ENCODE results near the gene NCAPD3. TPM values are rescaled to one million over a fixed set of nuclear protein-coding genes. Genes with fewer than 3 reads are reported as not detected.

The NCAPD3 gene
- total and polyA plus RNA-seq, 4 donors = 14.1 to 35.4 (median 24.2) TPM

DNA sequence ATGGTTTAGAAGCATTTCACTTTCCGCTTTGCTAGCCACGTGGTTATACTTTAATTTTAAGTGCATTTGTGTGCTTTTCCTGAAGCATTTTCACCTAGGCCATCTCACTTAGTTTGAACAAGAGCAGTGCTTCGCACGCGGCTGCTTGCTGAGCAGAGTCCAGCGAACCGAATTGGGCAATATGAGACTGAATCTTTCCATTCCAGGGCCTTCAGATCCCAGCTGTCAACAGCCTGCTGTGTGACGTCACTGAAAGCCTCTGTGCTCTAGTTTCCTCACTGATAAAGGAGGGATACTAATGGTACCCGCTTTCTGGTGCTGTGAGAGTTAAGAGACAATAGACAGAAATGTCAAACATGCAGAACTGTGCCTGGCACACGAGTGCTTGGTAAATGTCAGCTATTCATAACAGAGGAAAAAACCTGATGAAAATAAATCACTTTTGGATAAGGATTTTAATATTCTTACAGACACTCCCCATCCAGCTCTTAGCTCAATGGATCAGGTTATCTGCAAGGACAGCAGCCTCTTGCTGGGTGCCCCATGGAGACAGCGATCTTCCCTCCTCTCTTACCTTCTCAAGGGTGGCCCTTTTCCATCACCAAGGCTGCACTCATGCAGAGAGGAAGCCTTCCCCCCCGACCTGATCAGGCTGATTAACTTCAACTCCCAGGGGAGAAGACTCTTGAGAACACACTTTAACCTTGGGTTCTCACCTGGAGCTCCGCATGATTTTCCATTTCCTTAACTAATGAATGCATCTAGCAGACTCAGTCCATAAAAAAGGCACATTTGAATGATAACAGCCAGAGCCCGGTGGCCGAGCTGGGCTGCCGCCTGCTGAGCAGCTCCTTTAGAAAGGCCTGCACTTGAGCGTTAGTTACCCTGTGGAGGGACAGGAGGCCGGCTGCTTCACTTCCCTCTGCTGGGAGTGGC, 48.9 kb upstream of the NCAPD3 start (continued):
- peak; percentile 75 for TF ChIP-seq REST (IDR thresholded peaks at IDR 0.05)

DNA sequence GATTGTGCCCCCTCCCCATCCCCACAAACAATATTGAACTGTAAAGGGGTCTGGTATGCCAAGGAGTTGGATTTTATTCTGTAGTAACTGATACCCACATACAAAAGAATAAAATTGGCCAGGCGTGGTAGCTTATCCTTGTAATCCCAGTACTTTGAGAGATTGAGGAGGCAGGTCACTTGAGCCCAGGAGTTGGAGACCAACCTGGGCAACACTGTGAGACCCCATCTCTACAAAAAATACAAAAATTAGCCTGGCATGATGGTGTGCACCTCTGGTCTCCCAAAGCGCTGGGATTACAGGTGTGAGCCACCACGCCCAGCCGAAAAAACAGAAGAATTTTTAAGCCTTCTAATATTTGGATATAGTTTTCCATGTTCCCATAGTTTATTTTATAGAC, 48.2 kb upstream of the NCAPD3 start:
- peaks cover 10 to 20% (median 13%) of the 10 kb centered on the region in 4 donors for H3K4me1 ChIP-seq (ENCODE audit: control insufficient read depth in 4 of 4, insufficient read depth in 4 of 4, low read length in 3 of 4)
- H3K36me3 ChIP-seq (ENCODE audit: control insufficient read depth in 4 of 4, insufficient read depth in 3 of 4, low read depth in 1 of 4, low read length in 3 of 4) = no peaks in the 10 kb centered on the region
- no peak for DNase-seq (ENCODE audit: low spot score)
- TF ChIP-seq FOXA2 (IDR thresholded peaks at IDR 0.05) = no peak
- TF ChIP-seq, protein P1, sequence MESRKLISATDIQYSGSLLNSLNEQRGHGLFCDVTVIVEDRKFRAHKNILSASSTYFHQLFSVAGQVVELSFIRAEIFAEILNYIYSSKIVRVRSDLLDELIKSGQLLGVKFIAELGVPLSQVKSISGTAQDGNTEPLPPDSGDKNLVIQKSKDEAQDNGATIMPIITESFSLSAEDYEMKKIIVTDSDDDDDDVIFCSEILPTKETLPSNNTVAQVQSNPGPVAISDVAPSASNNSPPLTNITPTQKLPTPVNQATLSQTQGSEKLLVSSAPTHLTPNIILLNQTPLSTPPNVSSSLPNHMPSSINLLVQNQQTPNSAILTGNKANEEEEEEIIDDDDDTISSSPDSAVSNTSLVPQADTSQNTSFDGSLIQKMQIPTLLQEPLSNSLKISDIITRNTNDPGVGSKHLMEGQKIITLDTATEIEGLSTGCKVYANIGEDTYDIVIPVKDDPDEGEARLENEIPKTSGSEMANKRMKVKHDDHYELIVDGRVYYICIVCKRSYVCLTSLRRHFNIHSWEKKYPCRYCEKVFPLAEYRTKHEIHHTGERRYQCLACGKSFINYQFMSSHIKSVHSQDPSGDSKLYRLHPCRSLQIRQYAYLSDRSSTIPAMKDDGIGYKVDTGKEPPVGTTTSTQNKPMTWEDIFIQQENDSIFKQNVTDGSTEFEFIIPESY (IDR thresholded peaks at IDR 0.05) = no peak
- no peak for TF ChIP-seq NR2F2 (IDR thresholded peaks at IDR 0.05)
- TF ChIP-seq GABPA (IDR thresholded peaks at IDR 0.05 in 1 of 2, conservative IDR thresholded peaks at IDR 0.05 in 1 of 2) = no peak
- no peak for TF ChIP-seq RXRA (IDR thresholded peaks at IDR 0.05)
- TF ChIP-seq EGR1 (IDR thresholded peaks at IDR 0.05; ENCODE audit: low read depth in 2 of 2) = no peak
- TF ChIP-seq, protein P2, sequence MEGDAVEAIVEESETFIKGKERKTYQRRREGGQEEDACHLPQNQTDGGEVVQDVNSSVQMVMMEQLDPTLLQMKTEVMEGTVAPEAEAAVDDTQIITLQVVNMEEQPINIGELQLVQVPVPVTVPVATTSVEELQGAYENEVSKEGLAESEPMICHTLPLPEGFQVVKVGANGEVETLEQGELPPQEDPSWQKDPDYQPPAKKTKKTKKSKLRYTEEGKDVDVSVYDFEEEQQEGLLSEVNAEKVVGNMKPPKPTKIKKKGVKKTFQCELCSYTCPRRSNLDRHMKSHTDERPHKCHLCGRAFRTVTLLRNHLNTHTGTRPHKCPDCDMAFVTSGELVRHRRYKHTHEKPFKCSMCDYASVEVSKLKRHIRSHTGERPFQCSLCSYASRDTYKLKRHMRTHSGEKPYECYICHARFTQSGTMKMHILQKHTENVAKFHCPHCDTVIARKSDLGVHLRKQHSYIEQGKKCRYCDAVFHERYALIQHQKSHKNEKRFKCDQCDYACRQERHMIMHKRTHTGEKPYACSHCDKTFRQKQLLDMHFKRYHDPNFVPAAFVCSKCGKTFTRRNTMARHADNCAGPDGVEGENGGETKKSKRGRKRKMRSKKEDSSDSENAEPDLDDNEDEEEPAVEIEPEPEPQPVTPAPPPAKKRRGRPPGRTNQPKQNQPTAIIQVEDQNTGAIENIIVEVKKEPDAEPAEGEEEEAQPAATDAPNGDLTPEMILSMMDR (IDR thresholded peaks at IDR 0.05; ENCODE audit: low read depth, low read length, missing input control) = no peak
- TF ChIP-seq HNF4G (IDR thresholded peaks at IDR 0.05) = no peak
- TF ChIP-seq MAX (IDR thresholded peaks at IDR 0.05) = no peak
- TF ChIP-seq JUND (IDR thresholded peaks at IDR 0.05) = no peak
- no peak for TF ChIP-seq FOXA1 (IDR thresholded peaks at IDR 0.05)
- no peak for TF ChIP-seq REST (IDR thresholded peaks at IDR 0.05)
- TF ChIP-seq YY1 (IDR thresholded peaks at IDR 0.05) = no peak
- no peak for TF ChIP-seq SP1 (IDR thresholded peaks at IDR 0.05)
- H3K9ac ChIP-seq (ENCODE audit: low read depth in 1 of 2, low read length in 2 of 2) = no peak overlapping the region
- peaks cover 0 to 18% (median 4%) of the 10 kb centered on the region in 4 donors for H3K27me3 ChIP-seq (ENCODE audit: control insufficient read depth in 4 of 4, insufficient read depth in 4 of 4, low read length in 3 of 4)
- H3K9me3 ChIP-seq (ENCODE audit: control insufficient read depth in 4 of 4, low read length in 3 of 4) = no peaks in the 10 kb centered on the region
- H3K27ac ChIP-seq (ENCODE audit: low read depth in 1 of 2, low read length in 2 of 2) = peak overlapping the region; percentile 44 to 67
- 97% methylated on average over 4 of the region's 4 CpGs for WGBS
- no peak overlapping the region for H3K4me3 ChIP-seq (ENCODE audit: low read depth in 1 of 3, low read length in 3 of 3)

All from liver (tissue), 9 donors.